ENCODE measurements around the gene MYH10.

GRCh38 chr17:8430966-8431365, 199.6 kb downstream of the MYH10 start:
- TF ChIP-seq CTCF (IDR thresholded peaks at IDR 0.05) = no peak
- TF ChIP-seq POLR2A (IDR thresholded peaks at IDR 0.05) = no peak

All from body of pancreas (tissue), 4 donors.